Loucy (cell line): ENCODE results near the gene SPATS2.
A peak's percentile ranks its signal among the peaks of the same experiment; 100 is the strongest.

Source experiments
- H2AFZ ChIP-seq: fragments of 200-600 bp; sonication (generic); 2 replicates; pipeline ENCODE4 v1.6.0; 2016; ENCODE audit warnings: antibody characterized with exemption, mild to moderate bottlenecking, low read length, moderate library complexity
- H3F3A ChIP-seq: fragments of 200-600 bp; 2 replicates; pipeline ENCODE4 v1.6.0; 2016; ENCODE audit warnings: antibody characterized with exemption, low read depth, mild to moderate bottlenecking
- H3K27me3 ChIP-seq: fragments of 200-600 bp; sonication (generic); 2 replicates; pipeline ENCODE4 v1.6.1; 2014; ENCODE audit warnings: low read length, mild to moderate bottlenecking; ENCODE audit not compliant: insufficient read depth, poor library complexity, severe bottlenecking
- H3K36me3 ChIP-seq: fragments of 200-600 bp; sonication (generic); 2 replicates; pipeline ENCODE4 v1.6.1; 2016; ENCODE audit warnings: low read length; ENCODE audit not compliant: insufficient read depth
- H3K4me1 ChIP-seq: fragments of 200-600 bp; sonication (generic); 2 replicates; pipeline ENCODE4 v1.5.1; 2014; ENCODE audit warnings: low read length, mild to moderate bottlenecking; ENCODE audit not compliant: insufficient read depth, poor library complexity, severe bottlenecking
- H3K4me2 ChIP-seq: fragments of 200-600 bp; sonication (generic); 2 replicates; pipeline ENCODE4 v1.6.0; 2014; ENCODE audit warnings: antibody characterized with exemption, low read length, low read depth, mild to moderate bottlenecking; ENCODE audit not compliant: poor library complexity, severe bottlenecking
- H3K4me3 ChIP-seq: fragments of 200-600 bp; sonication (generic); 2 replicates; pipeline ENCODE4 v1.5.1; 2014; ENCODE audit warnings: low read length, mild to moderate bottlenecking, mixed read lengths; ENCODE audit not compliant: poor library complexity, severe bottlenecking
- H3K79me2 ChIP-seq: fragments of 200-600 bp; sonication (generic); 2 replicates; pipeline ENCODE4 v1.6.1; 2014; ENCODE audit warnings: low read length; ENCODE audit not compliant: insufficient read depth
- H3K9ac ChIP-seq: fragments of 200-600 bp; sonication (generic); 2 replicates; pipeline ENCODE4 v1.6.0; 2014; ENCODE audit warnings: mild to moderate bottlenecking, low read depth, low read length, moderate library complexity; ENCODE audit not compliant: poor library complexity, severe bottlenecking
- H3K9me2 ChIP-seq: fragments of 200-600 bp; sonication (generic); replicated peaks from 2 replicates; pipeline ENCODE4 v1.6.1; 2016; ENCODE audit warnings: low read depth, low read length, mixed read lengths
- H3K9me3 ChIP-seq: fragments of 200-600 bp; sonication (generic); 2 replicates; pipeline ENCODE4 v1.6.1; 2014; ENCODE audit warnings: mild to moderate bottlenecking, antibody characterized with exemption, low read length, low read depth; ENCODE audit not compliant: insufficient read depth
- H4K20me1 ChIP-seq: fragments of 200-600 bp; sonication (generic); 2 replicates; pipeline ENCODE4 v1.6.0; 2014; ENCODE audit warnings: antibody characterized with exemption, low read length, mild to moderate bottlenecking; ENCODE audit not compliant: insufficient read depth, poor library complexity, severe bottlenecking
- EZH2phosphoT487 ChIP-seq: fragments of 200-600 bp; IDR thresholded peaks from 2 replicates; pipeline ENCODE4 v1.6.1; 2018; ENCODE audit warnings: antibody characterized with exemption, mild to moderate bottlenecking, moderate library complexity, borderline replicate concordance
- TF ChIP-seq, protein P1 (sequence below): fragments of 200-600 bp; sonication (generic); conservative IDR thresholded peaks from 2 replicates; pipeline ENCODE4 v1.5.1; 2014; ENCODE audit warnings: mild to moderate bottlenecking, antibody characterized with exemption, low read length

Gene SPATS2

DNA sequence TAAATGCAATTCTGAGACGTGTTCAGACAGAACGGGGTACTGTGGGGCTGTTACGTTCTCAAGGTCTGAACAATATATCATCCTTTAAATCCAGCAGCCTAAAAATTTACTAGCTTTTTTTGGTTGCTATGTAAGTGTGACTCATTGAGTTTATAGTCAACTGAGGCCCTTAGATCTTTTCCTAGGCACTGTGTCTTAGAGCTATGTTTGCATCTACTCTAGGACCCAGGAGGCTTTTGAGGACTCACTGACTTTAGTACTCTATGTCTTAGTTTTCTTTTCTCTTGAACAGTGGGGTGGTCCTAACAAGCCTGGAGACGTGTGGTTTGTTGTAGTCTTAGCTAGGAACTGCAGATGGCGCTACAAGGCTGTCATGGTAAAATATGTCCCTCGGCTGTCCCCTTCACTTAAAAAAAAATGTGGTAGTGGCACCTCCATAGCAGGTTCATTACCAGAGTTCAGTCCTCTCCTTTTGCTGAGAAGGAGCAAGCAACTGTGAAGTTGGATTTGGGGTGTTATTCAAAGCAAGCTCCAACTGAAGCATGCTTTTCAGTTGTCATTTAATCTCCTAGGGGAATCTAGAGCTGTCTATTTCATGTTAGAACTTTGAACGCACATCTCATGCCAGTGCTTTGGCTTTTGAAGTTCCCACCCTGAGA is 8.7 kb upstream of the SPATS2 start:
- no peaks in the 10 kb centered on the region for H3K9me2 ChIP-seq
- H3K27me3 ChIP-seq, result no peaks in the 10 kb centered on the region
- no peak overlapping the region for H3K4me3 ChIP-seq
- no peak for TF ChIP-seq EZH2phosphoT487
- TF ChIP-seq, protein P1, sequence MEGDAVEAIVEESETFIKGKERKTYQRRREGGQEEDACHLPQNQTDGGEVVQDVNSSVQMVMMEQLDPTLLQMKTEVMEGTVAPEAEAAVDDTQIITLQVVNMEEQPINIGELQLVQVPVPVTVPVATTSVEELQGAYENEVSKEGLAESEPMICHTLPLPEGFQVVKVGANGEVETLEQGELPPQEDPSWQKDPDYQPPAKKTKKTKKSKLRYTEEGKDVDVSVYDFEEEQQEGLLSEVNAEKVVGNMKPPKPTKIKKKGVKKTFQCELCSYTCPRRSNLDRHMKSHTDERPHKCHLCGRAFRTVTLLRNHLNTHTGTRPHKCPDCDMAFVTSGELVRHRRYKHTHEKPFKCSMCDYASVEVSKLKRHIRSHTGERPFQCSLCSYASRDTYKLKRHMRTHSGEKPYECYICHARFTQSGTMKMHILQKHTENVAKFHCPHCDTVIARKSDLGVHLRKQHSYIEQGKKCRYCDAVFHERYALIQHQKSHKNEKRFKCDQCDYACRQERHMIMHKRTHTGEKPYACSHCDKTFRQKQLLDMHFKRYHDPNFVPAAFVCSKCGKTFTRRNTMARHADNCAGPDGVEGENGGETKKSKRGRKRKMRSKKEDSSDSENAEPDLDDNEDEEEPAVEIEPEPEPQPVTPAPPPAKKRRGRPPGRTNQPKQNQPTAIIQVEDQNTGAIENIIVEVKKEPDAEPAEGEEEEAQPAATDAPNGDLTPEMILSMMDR, result peak; percentile 90
- H3K4me1 ChIP-seq, result no peaks in the 10 kb centered on the region
- H2AFZ ChIP-seq, result peak overlapping the region; percentile 49
- H3K79me2 ChIP-seq, result no peaks in the 10 kb centered on the region
- H3K9me3 ChIP-seq, result no peaks in the 10 kb centered on the region
- H4K20me1 ChIP-seq, result no peaks in the 10 kb centered on the region
- H3K9ac ChIP-seq, result no peak overlapping the region
- H3K36me3 ChIP-seq, result no peaks in the 10 kb centered on the region
- H3F3A ChIP-seq, result no peaks in the 10 kb centered on the region
- H3K4me2 ChIP-seq, result peak overlapping the region; percentile 26

DNA sequence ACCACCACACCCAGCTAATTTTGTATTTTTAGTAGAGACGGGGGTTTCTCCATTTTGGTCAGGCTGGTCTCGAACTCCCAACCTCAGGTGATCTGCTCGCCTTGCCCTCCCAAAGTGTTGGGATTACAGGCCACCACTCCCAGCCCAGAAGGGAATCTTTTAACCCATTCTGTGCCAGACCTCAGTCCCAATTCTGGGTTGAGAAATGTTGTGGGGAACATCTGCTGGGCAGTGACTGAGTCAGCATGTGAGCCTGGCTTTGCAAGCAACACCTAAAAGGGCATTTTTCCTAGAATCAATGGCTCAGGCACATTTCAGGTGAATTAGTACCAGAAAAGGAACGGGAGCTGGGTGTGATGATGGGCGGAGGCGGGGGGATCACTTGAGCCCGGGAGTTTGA is 7.6 kb upstream of the SPATS2 start:
- Histone ChIP-seq H3K9ac (no peak overlapping the region), H3K4me3 (no peak overlapping the region), H3K79me2 (no peaks in the 10 kb centered on the region), H3K27me3 (no peaks in the 10 kb centered on the region), H4K20me1 (no peaks in the 10 kb centered on the region), H3K36me3 (no peaks in the 10 kb centered on the region), H3K4me2 (no peak overlapping the region), H2AFZ (no peak overlapping the region), H3K4me1 (no peaks in the 10 kb centered on the region), H3K9me2 (no peaks in the 10 kb centered on the region), H3F3A (no peaks in the 10 kb centered on the region), H3K9me3 (no peaks in the 10 kb centered on the region)
- no peak for TF ChIP-seq EZH2phosphoT487
- TF ChIP-seq, protein P1, result no peak

DNA sequence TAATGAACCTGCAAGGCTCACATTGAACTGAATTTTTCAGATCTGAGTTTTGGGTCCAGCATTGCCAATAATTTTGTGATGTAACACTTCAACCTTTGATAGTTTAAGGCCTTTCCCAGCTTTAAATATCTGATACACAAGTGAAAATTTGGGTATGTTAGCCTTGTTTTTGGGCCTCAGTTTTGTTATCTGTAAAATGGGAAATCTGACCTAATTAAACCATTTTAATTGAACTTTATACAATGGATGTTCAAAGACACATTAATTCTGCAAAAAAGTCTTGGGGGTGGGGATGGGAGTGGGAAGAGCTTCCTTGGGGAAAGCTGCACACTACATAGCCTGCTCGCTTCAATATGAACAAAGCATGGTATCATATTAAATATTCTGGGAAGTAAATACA is 5.2 kb upstream of the SPATS2 start:
- peaks cover 9% of the 10 kb centered on the region for H3K4me1 ChIP-seq
- no peak overlapping the region for H2AFZ ChIP-seq
- no peak overlapping the region for H3K4me2 ChIP-seq
- no peak overlapping the region for H3K9ac ChIP-seq
- H3K9me2 ChIP-seq, result no peaks in the 10 kb centered on the region
- H3K9me3 ChIP-seq, result no peaks in the 10 kb centered on the region
- no peaks in the 10 kb centered on the region for H3K27me3 ChIP-seq
- H3K36me3 ChIP-seq, result no peaks in the 10 kb centered on the region
- TF ChIP-seq, protein P1, result no peak
- TF ChIP-seq EZH2phosphoT487, result no peak
- H4K20me1 ChIP-seq, result no peaks in the 10 kb centered on the region
- H3K4me3 ChIP-seq, result no peak overlapping the region
- H3K79me2 ChIP-seq, result no peaks in the 10 kb centered on the region
- no peaks in the 10 kb centered on the region for H3F3A ChIP-seq
